Lower leg skin (tissue), 4 donors: ENCODE data around the gene PLCB1. TPM values are rescaled to one million over a fixed set of nuclear protein-coding genes. Genes with fewer than 3 reads are reported as not detected.

ENCODE experiments used
- DNase-seq, 2 donors: peaks; one replicate each; pipeline ENCODE4 v3.0.0-alpha.2; 2019; ENCODE audit warnings: low spot score in 2 of 2
- H3K4me3 ChIP-seq: fragments of 200-600 bp; sonication (generic); 2 replicates; pipeline ENCODE4 v1.5.1; 2017; ENCODE audit warnings: mild to moderate bottlenecking, low read depth; ENCODE audit not compliant: poor library complexity, severe bottlenecking
- CTCF ChIP-seq, 3 donors: fragments of 450-650 bp; IDR thresholded peaks; one replicate each; pipeline ENCODE4 v1.5.1; 2016; ENCODE audit warnings: antibody characterized with exemption in 3 of 3, mild to moderate bottlenecking in 3 of 3, moderate library complexity in 2 of 3
- POLR2A ChIP-seq, 2 donors: fragments of 450-650 bp; IDR thresholded peaks; one replicate each; pipeline ENCODE4 v1.6.1; 2016 to 2017; ENCODE audit warnings: antibody characterized with exemption in 2 of 2, mild to moderate bottlenecking in 1 of 2, moderate library complexity in 1 of 2
- WGBS, 2 donors: methylation state at CpG; one replicate each; pipeline ENCODE4 v1.1.5; 2018; 5-methylcytosine and 5-hydroxymethylcytosine counted together
- intact Hi-C: fragments of 100-400 bp; cut with DNase I; formaldehyde crosslinking; loops from one replicate; pipeline ENCODE4 v1.15.0; 2023; ENCODE audit warnings: low total_unique reads
- total RNA-seq, 4 donors: library from RNA; depleted of rRNA; stranded (reverse); fragments of >200 nt; gene quantifications; one replicate each; pipeline ENCODE4 v1.1.0, GENCODE V29; 2016

PLCB1 gene
- total RNA-seq, 4 donors from 2014 or later = 4.1 to 16.2 (median 9.1) TPM

GRCh38 chr20:8654486-8654885 lies 522.4 kb downstream of the PLCB1 start:
- no peak for DNase-seq
- TF ChIP-seq CTCF (IDR thresholded peaks at IDR 0.05) = no peak
- TF ChIP-seq POLR2A (IDR thresholded peaks at IDR 0.05) = no peak
- H3K4me3 ChIP-seq = no peak overlapping the region
- intact Hi-C loops = no loop called here
- 72 to 74% methylated on average over 2 of the region's 2 CpGs for WGBS, 2 donors

DNA sequence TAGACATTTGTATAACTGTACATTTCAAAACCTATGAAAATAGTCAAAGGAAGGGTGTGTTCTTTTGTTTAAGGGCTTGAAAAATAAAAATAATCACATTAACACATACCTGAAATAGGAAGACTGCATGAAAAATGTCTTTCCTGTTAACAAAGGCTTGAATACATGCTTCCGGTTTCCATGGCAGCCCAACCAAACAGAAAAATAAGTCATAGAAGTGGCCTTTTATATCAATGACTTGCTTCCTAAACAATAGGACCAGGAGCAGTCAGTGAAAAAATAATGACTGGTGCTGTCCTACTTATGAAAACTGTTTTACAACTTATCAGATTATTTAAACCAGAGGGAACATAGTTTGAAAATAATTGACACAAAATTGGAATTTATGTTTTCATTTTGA lies 524.3 kb downstream of the PLCB1 start:
- WGBS, 2 donors = 65 to 74% methylated on average over 1 of the region's 1 CpG
- no peak overlapping the region for H3K4me3 ChIP-seq
- intact Hi-C loops = no loop called here
- no peak for DNase-seq
- no peak for TF ChIP-seq CTCF (IDR thresholded peaks at IDR 0.05)
- TF ChIP-seq POLR2A (IDR thresholded peaks at IDR 0.05) = no peak

DNA sequence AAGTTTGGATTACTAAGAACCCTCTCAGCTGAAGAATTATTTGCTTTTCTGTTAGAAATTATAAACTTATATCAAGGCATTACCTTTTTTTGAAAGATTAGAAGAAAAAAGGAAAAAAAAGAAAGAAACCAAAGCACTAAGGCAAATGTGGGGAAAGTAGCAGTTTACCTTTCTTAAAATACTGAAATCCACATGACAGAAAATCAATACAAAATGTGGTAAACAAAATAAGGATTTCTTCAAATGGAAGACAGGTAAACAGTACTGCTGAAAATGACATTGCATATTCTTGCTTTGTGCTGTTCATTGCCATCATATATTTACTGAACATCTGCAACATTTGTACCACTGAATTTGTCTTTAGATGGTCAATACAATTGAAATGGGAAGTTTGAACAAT lies 525.6 kb downstream of the PLCB1 start:
- TF ChIP-seq POLR2A (IDR thresholded peaks at IDR 0.05) (no peak), CTCF (IDR thresholded peaks at IDR 0.05) (no peak)
- DNase-seq = no peak
- H3K4me3 ChIP-seq = no peak overlapping the region
- intact Hi-C loops = no loop called here

DNA sequence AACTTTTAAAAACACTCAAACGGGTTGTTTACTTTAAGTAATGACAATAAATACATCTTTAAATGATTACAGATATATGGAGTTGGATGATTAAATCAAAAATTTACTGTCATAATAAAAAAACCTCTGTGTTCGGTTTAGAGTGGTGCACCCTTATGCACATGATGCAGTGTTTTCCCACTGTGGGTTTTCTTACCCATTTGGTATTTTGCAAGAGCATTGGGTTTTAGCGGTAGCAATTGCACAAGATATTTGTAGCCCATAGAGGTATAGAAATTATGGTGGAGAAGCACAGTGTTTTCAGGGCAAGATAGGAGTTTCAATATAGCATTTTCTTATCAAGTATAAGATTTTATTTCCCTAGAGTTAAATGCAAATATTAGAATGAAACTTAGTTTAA lies 526.0 kb downstream of the PLCB1 start:
- WGBS, 2 donors = 84 to 86% methylated on average over 3 of the region's 3 CpGs
- intact Hi-C loops = no loop called here
- DNase-seq = no peak
- no peak overlapping the region for H3K4me3 ChIP-seq
- no peak for TF ChIP-seq CTCF (IDR thresholded peaks at IDR 0.05)
- no peak for TF ChIP-seq POLR2A (IDR thresholded peaks at IDR 0.05)

- DNase-seq = no peak
- no peak overlapping the region for H3K4me3 ChIP-seq
- intact Hi-C loops = no loop called here
- 72 to 83% methylated on average over 8 of the region's 8 CpGs for WGBS, 2 donors
- TF ChIP-seq POLR2A (IDR thresholded peaks at IDR 0.05) (no peak), CTCF (IDR thresholded peaks at IDR 0.05) (no peak)
Measured at GRCh38 chr20:8661229-8661952, 529.3 kb downstream of the PLCB1 start.

- H3K4me3 ChIP-seq = no peak overlapping the region
- TF ChIP-seq POLR2A (IDR thresholded peaks at IDR 0.05) (no peak), CTCF (IDR thresholded peaks at IDR 0.05) (no peak)
- no peak for DNase-seq
- intact Hi-C loops = no loop called here
- 81 to 85% methylated on average over 5 of the region's 5 CpGs for WGBS, 2 donors
Measured at GRCh38 chr20:8662433-8662954, 530.4 kb downstream of the PLCB1 start.
